GM20431 (cell line): Measurements from ENCODE around the gene CYREN.
"Not testable (repeated sequence)": the region's sequence is repeated elsewhere in the genome, so short reads cannot be mapped to it uniquely, and the experiment has no call there.

Experiments used
- in situ Hi-C: fragments of 300-500 bp; cut with MseI, MboI; formaldehyde crosslinking; loops from one replicate; pipeline ENCODE4 v1.15.0; 2020; ENCODE audit warnings: low sequenced_read_pairs; ENCODE audit not compliant: unreplicated experiment

Gene CYREN

DNA sequence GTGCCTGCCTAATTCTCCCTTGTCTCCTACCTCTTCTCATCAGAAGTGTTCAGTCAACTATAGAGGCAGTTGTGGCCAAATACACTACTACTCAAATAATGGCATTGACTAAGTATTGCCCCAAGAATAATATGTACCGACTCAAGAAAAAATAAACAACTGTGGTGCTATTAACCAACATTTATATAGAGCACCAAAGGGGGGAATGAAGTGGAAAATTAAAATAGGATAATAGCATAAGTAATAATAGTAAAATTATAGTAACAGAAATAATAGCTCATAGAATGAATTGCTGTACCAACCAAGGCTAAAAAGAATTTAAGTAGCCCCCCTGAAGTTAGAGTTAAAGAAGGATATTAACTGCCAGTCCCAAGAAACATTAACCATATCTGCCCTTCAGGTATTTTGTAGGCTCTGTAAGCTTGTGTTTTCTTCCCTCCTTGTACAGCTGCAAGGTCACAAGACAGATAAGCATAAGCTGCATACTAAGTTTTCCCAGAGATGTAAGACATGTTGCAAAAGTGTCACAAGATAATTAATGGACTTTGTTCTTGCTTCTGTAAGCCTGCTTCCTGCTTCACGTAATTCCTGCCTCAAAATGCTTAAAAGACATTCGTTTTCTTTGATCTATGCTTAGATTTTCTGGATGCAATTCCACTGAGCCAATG is 10.9 kb upstream of the CYREN start:
- in situ Hi-C loops: loop anchor here (25.0 kb wide), 1 partner anchor 544 kb away; the partner anchor contains the start of gene BPGM

GRCh38 chr7:135180122-135180521 is 9.6 kb upstream of the CYREN start:
- in situ Hi-C loops: loop anchor here (25.0 kb wide), 1 partner anchor 543 kb away; the partner anchor contains the start of gene BPGM

GRCh38 chr7:135179321-135179925 is 8.9 kb upstream of the CYREN start:
- in situ Hi-C loops: loop anchor here (25.0 kb wide), 1 partner anchor 542 kb away; the partner anchor contains the start of gene BPGM

DNA sequence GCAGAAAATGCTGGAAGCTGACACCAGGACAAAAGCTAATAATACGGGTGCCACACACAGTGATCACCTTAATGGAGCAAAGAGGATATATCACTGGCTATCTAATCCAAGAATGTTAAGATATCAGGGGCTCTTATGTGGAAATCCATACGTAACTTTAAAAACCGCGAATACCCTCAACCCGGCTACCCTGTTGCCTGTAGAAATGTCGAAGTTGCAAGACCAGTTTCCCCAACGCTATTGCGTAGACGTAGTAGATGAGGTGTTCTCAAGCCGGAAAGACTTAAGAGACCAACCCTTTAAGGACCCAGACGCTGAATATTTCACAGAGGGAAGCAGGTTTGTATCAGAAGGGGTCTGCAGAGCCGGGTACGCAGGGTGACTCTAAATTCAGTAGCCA is 7.9 kb upstream of the CYREN start:
- in situ Hi-C loops: loop anchor here (25.0 kb wide), 1 partner anchor 541 kb away; the partner anchor contains the start of gene BPGM

GRCh38 chr7:135177028-135177696 is 6.7 kb upstream of the CYREN start:
- in situ Hi-C loops: loop anchor here (25.0 kb wide), 1 partner anchor 540 kb away; the partner anchor contains the start of gene BPGM

GRCh38 chr7:135175931-135176330 is 5.4 kb upstream of the CYREN start:
- in situ Hi-C loops: loop anchor here (25.0 kb wide), 1 partner anchor 539 kb away; the partner anchor contains the start of gene BPGM

GRCh38 chr7:135174941-135175340 is 4.4 kb upstream of the CYREN start:
- in situ Hi-C loops: loop anchor here (25.0 kb wide), 1 partner anchor 538 kb away; the partner anchor contains the start of gene BPGM

DNA sequence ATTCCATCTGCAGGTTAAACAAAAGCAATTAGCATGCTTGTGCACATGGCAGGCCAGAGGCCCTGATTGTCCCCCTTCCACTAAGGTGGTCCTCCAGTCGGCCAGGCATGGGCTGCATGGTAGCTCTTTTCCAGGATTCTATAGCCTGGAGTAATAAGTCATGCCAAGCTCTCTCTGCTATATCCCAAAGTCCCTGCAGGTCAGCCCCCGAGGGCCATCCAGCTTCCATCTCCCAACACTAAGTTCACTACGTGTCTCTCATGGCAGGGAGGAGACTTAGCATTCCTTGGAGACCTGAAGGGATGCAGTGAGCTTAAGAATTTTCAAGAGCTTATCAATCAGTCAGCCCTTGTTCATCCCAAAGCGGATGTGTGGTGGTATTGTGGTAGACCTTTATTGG is 3.4 kb upstream of the CYREN start:
- in situ Hi-C loops: not testable (repeated sequence)

DNA sequence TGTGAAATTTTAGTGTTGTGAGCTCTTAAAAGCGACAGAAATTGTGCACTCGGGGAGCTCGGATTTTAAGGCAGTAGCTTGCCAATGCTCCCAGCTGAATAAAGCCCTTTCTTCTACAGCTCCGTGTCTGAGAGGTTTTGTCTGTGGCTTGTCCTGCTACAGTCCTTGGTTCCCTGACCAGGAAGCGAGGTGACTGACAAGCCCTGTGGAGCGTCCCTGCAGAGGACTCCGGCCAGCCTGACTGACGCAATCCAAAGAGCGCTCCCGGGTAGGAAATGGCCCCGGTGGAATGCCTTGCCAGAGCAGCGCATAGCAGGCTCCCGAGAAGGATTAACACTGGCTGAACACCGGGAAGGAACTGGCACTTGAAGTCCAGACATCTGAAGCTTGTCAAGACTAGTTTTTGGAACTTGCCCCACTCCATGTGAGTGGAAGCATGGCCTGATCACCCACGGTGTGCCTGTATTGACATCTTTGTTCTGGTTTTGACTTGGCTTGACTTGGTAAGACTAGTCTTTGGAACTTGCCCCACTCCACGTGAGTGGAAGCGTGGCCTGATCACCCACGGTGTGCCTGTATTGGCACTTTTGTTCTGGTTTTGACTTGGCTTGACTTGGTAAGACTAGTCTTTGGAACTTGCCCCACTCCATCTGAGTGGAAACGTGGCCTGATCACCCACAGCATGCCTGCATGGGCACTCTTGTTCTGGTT is 1.2 kb upstream of the CYREN start:
- in situ Hi-C loops: not testable (repeated sequence)

- in situ Hi-C loops: not testable (repeated sequence)
These were observed 533 bp upstream of the CYREN start for GRCh38 chr7:135170998-135171481.

GRCh38 chr7:135169964-135170273 is 588 bp downstream of the CYREN start:
- in situ Hi-C loops: no loop called here

DNA sequence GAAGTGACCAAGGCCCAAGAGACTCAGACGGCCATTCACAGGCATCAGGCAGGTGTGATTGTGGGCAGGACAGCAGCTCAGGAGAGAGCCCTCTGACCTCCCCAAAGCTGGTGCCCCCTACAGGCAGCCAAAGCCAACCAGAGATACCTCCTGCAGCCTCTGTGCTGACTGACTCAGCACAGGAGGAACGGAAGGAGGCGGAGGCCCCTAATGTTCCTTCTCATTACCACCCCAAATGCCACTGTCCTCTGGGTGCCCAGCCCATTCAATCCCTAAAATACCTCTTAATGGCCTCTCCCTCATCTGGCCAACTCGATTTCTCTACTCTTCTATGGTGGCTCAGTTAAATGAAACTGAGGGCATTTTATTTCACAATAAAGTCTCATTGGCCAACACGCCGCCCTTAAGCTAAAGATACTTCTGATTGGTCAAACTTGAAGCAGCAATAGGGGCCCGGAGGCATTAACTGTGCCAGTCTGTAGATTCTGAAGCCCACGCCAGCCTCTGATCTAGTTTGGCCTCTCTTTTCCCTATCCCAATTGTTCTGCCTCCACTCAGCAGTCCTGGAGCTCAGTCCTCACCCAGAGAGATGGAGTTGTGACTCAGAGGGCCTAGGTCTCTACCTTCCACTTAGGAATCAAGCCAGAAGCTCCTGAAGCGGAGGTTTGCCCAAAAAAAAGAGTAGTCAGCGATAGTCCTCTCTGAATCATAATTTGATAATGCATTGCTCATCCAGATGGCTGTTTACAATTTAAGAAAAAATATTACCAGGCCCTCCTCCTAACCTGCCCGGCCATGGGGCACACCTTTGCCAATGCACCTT is 1.2 kb downstream of the CYREN start:
- in situ Hi-C loops: no loop called here

DNA sequence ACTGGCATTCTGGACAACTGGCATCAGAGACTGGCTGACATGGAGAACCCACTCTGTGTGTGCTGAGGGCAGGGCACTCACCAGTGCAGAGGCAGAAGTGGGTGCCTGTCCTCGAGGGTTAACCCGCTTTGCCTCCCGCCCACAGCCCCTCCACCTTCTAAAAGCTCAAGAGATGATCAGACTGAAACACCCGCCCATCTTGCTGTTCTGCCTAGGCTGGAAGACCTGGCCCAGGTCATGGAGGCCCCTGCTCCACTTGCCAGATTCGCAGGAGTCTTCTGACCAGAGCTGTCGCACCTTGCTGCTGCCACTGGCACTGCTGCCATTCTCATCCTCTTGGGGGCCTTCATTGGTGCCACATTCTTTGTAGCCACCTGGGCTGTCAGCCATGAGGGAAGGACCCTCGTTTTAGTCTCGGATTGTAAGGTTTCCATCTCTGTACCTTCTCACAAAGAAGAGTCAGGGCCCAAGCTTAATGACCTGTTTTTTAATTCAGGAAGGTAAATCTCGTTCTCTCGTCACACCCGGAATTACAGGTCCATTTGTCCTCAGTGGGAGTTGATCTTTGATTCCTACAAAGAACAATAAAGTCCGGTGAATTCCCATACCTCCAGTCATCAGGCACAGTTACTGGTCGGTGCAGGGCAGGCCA is 1.9 kb downstream of the CYREN start:
- in situ Hi-C loops: no loop called here

DNA sequence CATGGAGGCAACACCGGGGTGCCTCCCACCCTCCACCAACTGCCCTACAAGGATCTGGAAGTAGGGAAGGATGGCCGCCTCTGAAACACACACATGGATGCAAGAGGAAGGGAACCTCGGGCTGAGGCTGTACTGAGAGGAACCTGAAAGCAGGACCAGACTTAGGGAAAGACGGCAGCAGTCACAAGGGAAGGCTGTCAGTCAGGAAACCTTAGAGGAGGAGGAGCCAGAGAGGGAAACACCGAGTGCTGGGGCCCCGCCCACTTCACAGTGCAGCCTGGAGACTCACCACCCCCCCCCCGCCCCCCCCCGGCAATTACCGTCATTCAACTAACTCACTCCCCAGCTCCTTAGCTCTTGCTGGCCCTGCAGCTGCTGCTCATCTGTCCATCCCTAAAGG is 2.5 kb downstream of the CYREN start:
- in situ Hi-C loops: no loop called here

GRCh38 chr7:135167365-135167917 is 3.1 kb downstream of the CYREN start:
- in situ Hi-C loops: no loop called here

DNA sequence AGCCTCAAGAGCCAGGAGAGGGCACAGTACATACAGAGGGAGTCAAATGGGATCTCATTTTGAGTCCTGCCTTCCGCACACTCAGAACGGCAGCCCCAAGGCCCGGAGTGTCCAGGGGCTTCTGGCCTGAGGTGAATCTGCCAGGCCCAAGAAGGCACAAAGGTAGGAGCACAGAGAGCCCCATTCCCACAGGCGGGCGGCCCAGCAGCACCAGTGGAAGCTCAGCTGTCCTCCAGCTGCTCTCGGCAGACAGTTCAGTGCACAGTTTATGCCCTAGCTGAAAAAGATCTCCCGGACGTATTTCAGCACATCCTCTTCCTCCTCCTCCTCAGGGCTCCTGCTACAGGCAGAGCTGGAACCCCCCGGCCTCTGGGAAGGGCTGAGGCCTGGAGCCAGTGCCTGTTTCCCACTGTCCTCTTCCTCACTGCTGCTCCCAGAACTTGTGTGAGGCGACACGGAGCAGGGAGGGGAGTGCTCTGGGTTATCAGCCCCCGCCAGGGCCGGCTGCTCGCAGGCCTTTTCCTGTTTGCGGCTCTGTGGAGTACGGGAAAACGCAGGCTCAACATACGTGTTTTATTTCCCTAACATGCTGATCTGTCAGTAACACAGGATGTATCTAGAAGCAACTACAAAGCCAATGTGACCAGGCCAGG is 4.0 kb downstream of the CYREN start:
- in situ Hi-C loops: no loop called here

GRCh38 chr7:135165862-135166261 is 4.6 kb downstream of the CYREN start:
- in situ Hi-C loops: no loop called here

- in situ Hi-C loops: no loop called here
These were observed 6.0 kb downstream of the CYREN start for GRCh38 chr7:135164357-135165061.
